Sigmoid colon (tissue), 4 donors: ENCODE measurements around the gene GPS1.

Experiments used
- EP300 ChIP-seq, 4 donors: sonication (generic); formaldehyde crosslinking; IDR thresholded peaks; one replicate each; pipeline ENCODE4 v1.6.1; 2017; ENCODE audit warnings: antibody characterized with exemption in 4 of 4
- POLR2A ChIP-seq, 2 donors: fragments of 450-650 bp; IDR thresholded peaks; one replicate each; pipeline ENCODE4 v1.6.1; 2016; ENCODE audit warnings: antibody characterized with exemption in 2 of 2, mild to moderate bottlenecking in 2 of 2, moderate library complexity in 2 of 2
- POLR2AphosphoS5 ChIP-seq, 4 donors: sonication (generic); formaldehyde crosslinking; IDR thresholded peaks; one replicate each; pipeline ENCODE4 v1.6.1; 2017; ENCODE audit warnings: antibody characterized with exemption in 4 of 4
- TF ChIP-seq, protein P1 (sequence below), 4 experiments: fragments of 450-650 bp in 3 of 4; fragments of 200-600 bp in 1 of 4; IDR thresholded peaks; one replicate each; pipeline ENCODE4 v1.5.1; 2016 to 2019; ENCODE audit warnings: antibody characterized with exemption in 4 of 4, mild to moderate bottlenecking in 3 of 4, moderate library complexity in 2 of 4

- no peak for TF ChIP-seq POLR2AphosphoS5 (IDR thresholded peaks at IDR 0.05)
- no peak for TF ChIP-seq EP300 (IDR thresholded peaks at IDR 0.05)
- TF ChIP-seq, protein P1, sequence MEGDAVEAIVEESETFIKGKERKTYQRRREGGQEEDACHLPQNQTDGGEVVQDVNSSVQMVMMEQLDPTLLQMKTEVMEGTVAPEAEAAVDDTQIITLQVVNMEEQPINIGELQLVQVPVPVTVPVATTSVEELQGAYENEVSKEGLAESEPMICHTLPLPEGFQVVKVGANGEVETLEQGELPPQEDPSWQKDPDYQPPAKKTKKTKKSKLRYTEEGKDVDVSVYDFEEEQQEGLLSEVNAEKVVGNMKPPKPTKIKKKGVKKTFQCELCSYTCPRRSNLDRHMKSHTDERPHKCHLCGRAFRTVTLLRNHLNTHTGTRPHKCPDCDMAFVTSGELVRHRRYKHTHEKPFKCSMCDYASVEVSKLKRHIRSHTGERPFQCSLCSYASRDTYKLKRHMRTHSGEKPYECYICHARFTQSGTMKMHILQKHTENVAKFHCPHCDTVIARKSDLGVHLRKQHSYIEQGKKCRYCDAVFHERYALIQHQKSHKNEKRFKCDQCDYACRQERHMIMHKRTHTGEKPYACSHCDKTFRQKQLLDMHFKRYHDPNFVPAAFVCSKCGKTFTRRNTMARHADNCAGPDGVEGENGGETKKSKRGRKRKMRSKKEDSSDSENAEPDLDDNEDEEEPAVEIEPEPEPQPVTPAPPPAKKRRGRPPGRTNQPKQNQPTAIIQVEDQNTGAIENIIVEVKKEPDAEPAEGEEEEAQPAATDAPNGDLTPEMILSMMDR (IDR thresholded peaks at IDR 0.05), result no peak
- no peak for TF ChIP-seq POLR2A (IDR thresholded peaks at IDR 0.05)
Observed at GRCh38 chr17:82070611-82071010, 18.9 kb downstream of the GPS1 start.
